ENCODE data around the gene OPN1MW3.
"Not testable (repeated sequence)": the region's sequence is repeated elsewhere in the genome, so short reads cannot be mapped to it uniquely, and the experiment has no call there.

OPN1MW3 gene

GRCh38 chrX:154257282-154257681 lies at the start of gene OPN1MW3:
OPN1MW3 (plus strand) TSS chrX:154257582; CDS start chrX:154257620, 38 bp downstream.
- DNase-seq, result not testable (repeated sequence)

- not testable (repeated sequence) for DNase-seq
Observed at GRCh38 chrX:154209670-154210418, 47.5 kb upstream of the OPN1MW3 start.

- DNase-seq, result not testable (repeated sequence)
Observed at GRCh38 chrX:154211057-154211456, 46.3 kb upstream of the OPN1MW3 start.

- DNase-seq, result not testable (repeated sequence)
Observed at GRCh38 chrX:154211499-154211898, 45.9 kb upstream of the OPN1MW3 start.

GRCh38 chrX:154219456-154219855 lies 37.9 kb upstream of the OPN1MW3 start, which contains the start of gene OPN1MW2:
OPN1MW2 (plus strand) TSS chrX:154219756; CDS start chrX:154219816, 60 bp downstream.
- not testable (repeated sequence) for DNase-seq

- DNase-seq, result not testable (repeated sequence)
Observed at GRCh38 chrX:154225292-154225691, 32.1 kb upstream of the OPN1MW3 start.

- DNase-seq, result not testable (repeated sequence)
Observed at GRCh38 chrX:154226706-154227105, 30.7 kb upstream of the OPN1MW3 start.

GRCh38 chrX:154231443-154231842 lies 25.9 kb upstream of the OPN1MW3 start:
- not testable (repeated sequence) for DNase-seq

- not testable (repeated sequence) for DNase-seq
Observed at GRCh38 chrX:154233620-154234019, 23.8 kb upstream of the OPN1MW3 start.

- DNase-seq, result not testable (repeated sequence)
Observed at GRCh38 chrX:154238939-154239559, 18.3 kb upstream of the OPN1MW3 start.

- not testable (repeated sequence) for DNase-seq
Observed at GRCh38 chrX:154239982-154240503, 17.3 kb upstream of the OPN1MW3 start.

GRCh38 chrX:154247377-154248045 lies 9.9 kb upstream of the OPN1MW3 start:
- DNase-seq, result not testable (repeated sequence)

- DNase-seq, result not testable (repeated sequence)
Observed at GRCh38 chrX:154248076-154248475, 9.3 kb upstream of the OPN1MW3 start.

GRCh38 chrX:154258711-154259110 lies 1.3 kb downstream of the OPN1MW3 start:
- DNase-seq, result not testable (repeated sequence)

GRCh38 chrX:154263072-154263471 lies 5.7 kb downstream of the OPN1MW3 start:
- not testable (repeated sequence) for DNase-seq

- not testable (repeated sequence) for DNase-seq
Observed at GRCh38 chrX:154269245-154269644, 11.9 kb downstream of the OPN1MW3 start.

- not testable (repeated sequence) for DNase-seq
Observed at GRCh38 chrX:154284489-154285338, 27.3 kb downstream of the OPN1MW3 start.

GRCh38 chrX:154286406-154286805 lies 29.0 kb downstream of the OPN1MW3 start:
- DNase-seq, result not testable (repeated sequence)

GRCh38 chrX:154294791-154295574 lies 37.6 kb downstream of the OPN1MW3 start, which contains the start of gene TEX28:
TEX28 (minus strand) TSS chrX:154295124; CDS start chrX:154292117, 3,007 bp downstream.
- DNase-seq, result no peak

- DNase-seq, result no peak
Observed at GRCh38 chrX:154295664-154296310, 38.4 kb downstream of the OPN1MW3 start, which contains the start of gene TKTL1. TKTL1 (plus strand) TSS chrX:154295795; CDS start chrX:154295860, 65 bp downstream.
